Type B pancreatic cell (in vitro differentiated cells): ENCODE data around the gene GSK3B. TPM values are rescaled to one million over a fixed set of nuclear protein-coding genes. Genes with fewer than 3 reads are reported as not detected.

Experiments used
- DNase-seq: peaks from one replicate; pipeline ENCODE4 v3.0.0; 2021; ENCODE audit warnings: mixed read lengths; ENCODE audit not compliant: unreplicated experiment; ENCODE audit errors: extremely low spot score
- H3K27ac Mint-ChIP-seq: 2 replicates; pipeline ENCODE4 v1.8.0; 2021; ENCODE audit warnings: mild to moderate bottlenecking, mixed read lengths
- H3K27me3 Mint-ChIP-seq: 2 replicates; pipeline ENCODE4 v1.8.0; 2021; ENCODE audit warnings: mixed read lengths
- H3K36me3 Mint-ChIP-seq: 2 replicates; pipeline ENCODE4 v1.8.0; 2021; ENCODE audit warnings: mixed read lengths
- H3K4me1 Mint-ChIP-seq: one replicate; pipeline ENCODE4 v1.8.0; 2021; ENCODE audit warnings: mixed read lengths; ENCODE audit not compliant: unreplicated experiment
- H3K4me3 Mint-ChIP-seq: 2 replicates; pipeline ENCODE4 v1.8.0; 2021; ENCODE audit warnings: mild to moderate bottlenecking, mixed read lengths
- H3K9me3 Mint-ChIP-seq: 2 replicates; pipeline ENCODE4 v1.8.0; 2021; ENCODE audit warnings: mixed read lengths
- total RNA-seq: library from RNA; stranded (reverse); gene quantifications from 2 replicates; pipeline ENCODE4 v1.2.1, GENCODE V29; 2021; ENCODE audit warnings: low replicate concordance
- TF ChIP-seq, protein P1 (sequence below): fragments of 200-600 bp; sonication (generic); conservative IDR thresholded peaks from 2 replicates; pipeline ENCODE4 v1.5.0; 2021; ENCODE audit warnings: antibody characterized with exemption, mild to moderate bottlenecking

GSK3B gene
- total RNA-seq, 1 donor from 2014 or later, result 60.5 TPM

GRCh38 chr3:119781330-119782198 lies 312.7 kb downstream of the GSK3B start, which contains the start of gene NR1I2:
Gene NR1I2, plus strand, starts transcription at chr3:119782101.
- Mint-ChIP-seq H3K4me3 (no peak within 1 kb of the TSS), H3K9me3 (peaks cover under 1% of the 10 kb centered on the region), H3K27me3 (no peaks in the 10 kb centered on the region), H3K4me1 (peaks cover 7% of the 10 kb centered on the region), H3K27ac (no peak within 1 kb of the TSS), H3K36me3 (no peaks in the 10 kb centered on the region)
- DNase-seq, result no peak
- TF ChIP-seq, protein P1, sequence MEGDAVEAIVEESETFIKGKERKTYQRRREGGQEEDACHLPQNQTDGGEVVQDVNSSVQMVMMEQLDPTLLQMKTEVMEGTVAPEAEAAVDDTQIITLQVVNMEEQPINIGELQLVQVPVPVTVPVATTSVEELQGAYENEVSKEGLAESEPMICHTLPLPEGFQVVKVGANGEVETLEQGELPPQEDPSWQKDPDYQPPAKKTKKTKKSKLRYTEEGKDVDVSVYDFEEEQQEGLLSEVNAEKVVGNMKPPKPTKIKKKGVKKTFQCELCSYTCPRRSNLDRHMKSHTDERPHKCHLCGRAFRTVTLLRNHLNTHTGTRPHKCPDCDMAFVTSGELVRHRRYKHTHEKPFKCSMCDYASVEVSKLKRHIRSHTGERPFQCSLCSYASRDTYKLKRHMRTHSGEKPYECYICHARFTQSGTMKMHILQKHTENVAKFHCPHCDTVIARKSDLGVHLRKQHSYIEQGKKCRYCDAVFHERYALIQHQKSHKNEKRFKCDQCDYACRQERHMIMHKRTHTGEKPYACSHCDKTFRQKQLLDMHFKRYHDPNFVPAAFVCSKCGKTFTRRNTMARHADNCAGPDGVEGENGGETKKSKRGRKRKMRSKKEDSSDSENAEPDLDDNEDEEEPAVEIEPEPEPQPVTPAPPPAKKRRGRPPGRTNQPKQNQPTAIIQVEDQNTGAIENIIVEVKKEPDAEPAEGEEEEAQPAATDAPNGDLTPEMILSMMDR, result peak; percentile 35

GRCh38 chr3:119779731-119780383 lies 314.4 kb downstream of the GSK3B start:
- no peak for DNase-seq
- H3K9me3 Mint-ChIP-seq, result peaks cover 7% of the 10 kb centered on the region
- no peak overlapping the region for H3K27ac Mint-ChIP-seq
- H3K4me3 Mint-ChIP-seq, result no peak overlapping the region
- peaks cover 2% of the 10 kb centered on the region for H3K27me3 Mint-ChIP-seq
- peaks cover 7% of the 10 kb centered on the region for H3K4me1 Mint-ChIP-seq
- TF ChIP-seq, protein P1, result no peak
- no peaks in the 10 kb centered on the region for H3K36me3 Mint-ChIP-seq

- TF ChIP-seq, protein P1, result no peak
- Mint-ChIP-seq H3K4me3 (no peak overlapping the region), H3K27ac (no peak overlapping the region), H3K27me3 (peaks cover 3% of the 10 kb centered on the region), H3K36me3 (no peaks in the 10 kb centered on the region), H3K4me1 (peaks cover 7% of the 10 kb centered on the region), H3K9me3 (peaks cover 7% of the 10 kb centered on the region)
- DNase-seq, result no peak
Measured at GRCh38 chr3:119778811-119779210, 315.4 kb downstream of the GSK3B start.

- Mint-ChIP-seq H3K4me1 (peaks cover 7% of the 10 kb centered on the region), H3K27me3 (peaks cover 3% of the 10 kb centered on the region), H3K9me3 (peaks cover 7% of the 10 kb centered on the region), H3K36me3 (no peaks in the 10 kb centered on the region), H3K4me3 (no peak overlapping the region), H3K27ac (no peak overlapping the region)
- DNase-seq, result no peak
- TF ChIP-seq, protein P1, result no peak
Measured at GRCh38 chr3:119778176-119778575, 316.1 kb downstream of the GSK3B start.

- DNase-seq, result no peak
- Mint-ChIP-seq H3K9me3 (peaks cover 7% of the 10 kb centered on the region), H3K36me3 (no peaks in the 10 kb centered on the region), H3K4me3 (no peak overlapping the region), H3K27me3 (peaks cover 3% of the 10 kb centered on the region), H3K27ac (no peak overlapping the region), H3K4me1 (peaks cover under 1% of the 10 kb centered on the region)
- TF ChIP-seq, protein P1, result no peak
Measured at GRCh38 chr3:119776304-119776703, 317.9 kb downstream of the GSK3B start.
